Tibial nerve (tissue), 4 donors: Measurements from ENCODE around the gene TSC22D1. TPM values are rescaled to one million over a fixed set of nuclear protein-coding genes. Genes with fewer than 3 reads are reported as not detected.
A peak's percentile ranks its signal among the peaks of the same experiment; 100 is the strongest.

Experiments used
- DNase-seq, 2 donors: peaks; one replicate each; pipeline ENCODE4 v3.0.0-alpha.2; 2019; ENCODE audit warnings: low spot score in 2 of 2
- H3K27ac ChIP-seq, 4 donors: fragments of 200-600 bp; sonication (generic) in 3 of 4; one replicate each; pipeline ENCODE4 v1.5.1; 2017 to 2019; ENCODE audit warnings: mild to moderate bottlenecking in 1 of 4
- H3K27me3 ChIP-seq, 2 donors: fragments of 200-600 bp; sonication (generic) in 1 of 2; one replicate each; pipeline versions ENCODE4 v1.5.1 to v1.6.0; 2017 to 2019
- H3K36me3 ChIP-seq, 3 donors: fragments of 200-600 bp; sonication (generic); one replicate each; pipeline ENCODE4 v1.5.1; 2018 to 2019
- H3K4me1 ChIP-seq, 4 donors: fragments of 200-600 bp; sonication (generic) in 3 of 4; one replicate each; pipeline ENCODE4 v1.5.1; 2017 to 2019
- H3K4me3 ChIP-seq, 4 donors: fragments of 200-600 bp; sonication (generic) in 3 of 4; one replicate each; pipeline ENCODE4 v1.5.1; 2017 to 2019; ENCODE audit warnings: mild to moderate bottlenecking in 1 of 4, moderate library complexity in 1 of 4
- H3K9me3 ChIP-seq, 4 donors: fragments of 200-600 bp; sonication (generic) in 3 of 4; one replicate each; pipeline ENCODE4 v1.5.1; 2017 to 2019
- EP300 ChIP-seq, 2 donors: sonication (generic); formaldehyde crosslinking; IDR thresholded peaks; one replicate each; pipeline ENCODE4 v1.6.1; 2017; ENCODE audit warnings: antibody characterized with exemption in 2 of 2, mild to moderate bottlenecking in 1 of 2
- POLR2A ChIP-seq, 2 donors: fragments of 450-650 bp; IDR thresholded peaks; one replicate each; pipeline ENCODE4 v1.6.1; 2017; ENCODE audit warnings: antibody characterized with exemption in 2 of 2, mild to moderate bottlenecking in 2 of 2, moderate library complexity in 2 of 2
- WGBS, 2 donors: methylation state at CpG; one replicate each; pipeline ENCODE4 v1.1.5; 2018; 5-methylcytosine and 5-hydroxymethylcytosine counted together
- total RNA-seq, 4 donors: library from RNA; depleted of rRNA; stranded (reverse); fragments of >200 nt; gene quantifications; one replicate each; pipeline ENCODE4 v1.1.0, GENCODE V29; 2016
- TF ChIP-seq, protein P1 (sequence below), 5 experiments: fragments of 200-600 bp in 3 of 5; fragments of 450-650 bp in 2 of 5; sonication (generic) in 3 of 5; IDR thresholded peaks; one replicate each; pipeline ENCODE4 v1.5.1; 2016 to 2019; ENCODE audit warnings: antibody characterized with exemption in 5 of 5, mild to moderate bottlenecking in 3 of 5, moderate library complexity in 2 of 5

TSC22D1 gene
- total RNA-seq, 4 donors from 2014 or later, result 203 to 334 (median 213) TPM

DNA sequence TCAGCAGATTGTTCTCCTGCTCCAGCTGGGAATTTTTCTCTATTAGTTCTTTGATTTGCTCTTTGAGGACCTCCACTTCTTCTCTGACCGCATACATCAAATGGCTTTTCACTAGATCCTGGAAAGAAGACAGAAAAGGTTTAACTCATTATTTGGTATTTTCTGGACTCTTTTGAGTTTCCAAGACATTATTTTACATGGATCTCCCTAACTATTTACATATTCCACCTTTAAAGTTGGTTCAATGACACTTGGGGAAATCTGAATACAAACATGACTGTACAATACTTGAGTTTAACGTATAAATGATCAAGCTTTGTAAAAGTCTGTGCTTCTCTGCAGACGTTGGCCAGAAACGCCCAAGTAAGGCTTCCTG, 141.4 kb downstream of the TSC22D1 start:
- 8 to 11% methylated on average over 4 of the region's 4 CpGs for WGBS, 2 donors
- TF ChIP-seq, protein P1, sequence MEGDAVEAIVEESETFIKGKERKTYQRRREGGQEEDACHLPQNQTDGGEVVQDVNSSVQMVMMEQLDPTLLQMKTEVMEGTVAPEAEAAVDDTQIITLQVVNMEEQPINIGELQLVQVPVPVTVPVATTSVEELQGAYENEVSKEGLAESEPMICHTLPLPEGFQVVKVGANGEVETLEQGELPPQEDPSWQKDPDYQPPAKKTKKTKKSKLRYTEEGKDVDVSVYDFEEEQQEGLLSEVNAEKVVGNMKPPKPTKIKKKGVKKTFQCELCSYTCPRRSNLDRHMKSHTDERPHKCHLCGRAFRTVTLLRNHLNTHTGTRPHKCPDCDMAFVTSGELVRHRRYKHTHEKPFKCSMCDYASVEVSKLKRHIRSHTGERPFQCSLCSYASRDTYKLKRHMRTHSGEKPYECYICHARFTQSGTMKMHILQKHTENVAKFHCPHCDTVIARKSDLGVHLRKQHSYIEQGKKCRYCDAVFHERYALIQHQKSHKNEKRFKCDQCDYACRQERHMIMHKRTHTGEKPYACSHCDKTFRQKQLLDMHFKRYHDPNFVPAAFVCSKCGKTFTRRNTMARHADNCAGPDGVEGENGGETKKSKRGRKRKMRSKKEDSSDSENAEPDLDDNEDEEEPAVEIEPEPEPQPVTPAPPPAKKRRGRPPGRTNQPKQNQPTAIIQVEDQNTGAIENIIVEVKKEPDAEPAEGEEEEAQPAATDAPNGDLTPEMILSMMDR (IDR thresholded peaks at IDR 0.05), result no peak
- TF ChIP-seq EP300 (IDR thresholded peaks at IDR 0.05), result no peak
- no peak for TF ChIP-seq POLR2A (IDR thresholded peaks at IDR 0.05)

DNA sequence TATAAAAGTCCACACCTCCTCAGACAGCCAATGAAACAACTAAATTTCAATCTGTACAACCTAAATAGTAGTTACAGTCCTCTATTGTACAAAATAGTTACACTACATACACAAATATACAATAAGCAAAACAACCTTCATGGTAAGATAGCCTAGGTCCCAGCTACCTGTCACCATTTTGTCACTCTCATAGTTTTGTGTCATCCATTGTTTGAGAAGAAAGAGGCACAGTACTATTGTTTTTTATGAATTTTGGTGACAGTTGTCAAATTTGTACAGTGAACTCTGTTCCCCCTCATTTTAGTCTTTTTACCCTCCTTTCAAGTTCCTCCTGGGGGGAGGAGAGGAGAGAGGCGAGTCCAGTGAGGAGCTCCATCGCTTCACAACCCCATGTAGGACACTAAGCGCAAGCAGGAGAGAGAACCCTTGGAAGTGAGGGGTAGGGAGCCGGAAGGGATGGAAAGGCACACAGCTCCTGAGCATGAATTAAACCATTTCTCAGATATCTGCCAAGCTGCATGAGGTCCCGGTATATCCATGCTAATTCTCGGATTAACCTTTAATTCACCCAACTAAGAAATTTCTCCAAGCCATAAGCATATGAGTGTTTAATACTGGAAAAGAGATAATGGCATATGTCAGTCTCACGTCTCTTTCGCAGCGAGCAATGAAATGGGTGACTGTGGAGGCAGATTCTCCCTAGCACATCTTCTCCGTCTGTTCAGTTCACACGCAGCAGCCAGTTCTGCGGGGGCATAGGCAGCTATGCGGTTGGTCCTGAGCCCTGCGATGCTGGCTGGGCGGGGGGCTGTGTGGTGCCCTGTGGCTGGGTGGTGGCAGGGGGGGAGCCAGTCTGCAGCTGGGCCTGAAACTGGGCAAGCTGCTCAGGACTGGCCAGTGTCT, 142.0 kb downstream of the TSC22D1 start:
- TF ChIP-seq POLR2A (IDR thresholded peaks at IDR 0.05), result no peak
- TF ChIP-seq, protein P1 (IDR thresholded peaks at IDR 0.05), result no peak
- TF ChIP-seq EP300 (IDR thresholded peaks at IDR 0.05), result no peak
- Histone ChIP-seq H3K9me3 (no peaks in the 10 kb centered on the region), H3K4me1 (peaks cover 0 to 45% (median 3%) of the 10 kb centered on the region in 4 donors), H3K36me3 (peaks cover 0 to 20% (median 0%) of the 10 kb centered on the region in 3 donors), H3K27ac (peak overlapping the region; percentile 91 to 99 (median 98)), H3K4me3 (peak overlapping the region; percentile 65 to 88 (median 76)), H3K27me3 (no peaks in the 10 kb centered on the region)
- DNase-seq, result no peak
- WGBS, 2 donors, result 76 to 79% methylated on average over 15 of the region's 15 CpGs

More for the DNA sequence above, 141.4 kb downstream of the TSC22D1 start:
- peaks cover 0 to 45% (median 3%) of the 10 kb centered on the region in 4 donors for H3K4me1 ChIP-seq
- H3K27me3 ChIP-seq, result no peaks in the 10 kb centered on the region
- H3K36me3 ChIP-seq, result peaks cover 0 to 20% (median 0%) of the 10 kb centered on the region in 3 donors
- no peaks in the 10 kb centered on the region for H3K9me3 ChIP-seq
- H3K4me3 ChIP-seq, result peak overlapping the region; percentile 65 to 88 (median 76)
- no peak for DNase-seq
- peak overlapping the region; percentile 91 to 99 (median 98) for H3K27ac ChIP-seq

DNA sequence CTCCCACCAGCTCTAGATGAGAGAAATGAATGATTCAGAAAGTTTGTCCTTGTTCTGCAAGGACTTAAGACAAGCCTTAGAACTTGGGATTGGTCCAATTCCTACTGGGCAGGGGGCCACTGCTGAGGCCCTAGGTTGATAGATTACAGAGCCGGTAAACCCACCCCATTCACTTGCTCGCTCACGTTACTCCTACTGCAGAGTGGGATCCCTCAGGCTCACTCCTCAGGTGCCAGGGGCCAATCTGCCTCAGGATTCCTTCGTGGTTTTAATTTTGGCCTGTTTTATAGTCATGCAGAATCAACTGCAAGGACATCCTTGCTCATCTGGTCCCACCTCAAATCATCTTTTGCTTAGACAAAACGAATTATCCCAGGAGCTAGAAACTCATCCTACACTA, 143.5 kb downstream of the TSC22D1 start:
- no peaks in the 10 kb centered on the region for H3K9me3 ChIP-seq
- 64 to 75% methylated on average over 5 of the region's 5 CpGs for WGBS, 2 donors
- no peaks in the 10 kb centered on the region for H3K27me3 ChIP-seq
- DNase-seq, result no peak
- H3K4me3 ChIP-seq, result peak overlapping the region in 3 of 4 donors; percentile 3 to 88 (median 65)
- peaks cover 0 to 20% (median 0%) of the 10 kb centered on the region in 3 donors for H3K36me3 ChIP-seq
- peak overlapping the region in 3 of 4 donors; percentile 96 to 99 (median 99) for H3K27ac ChIP-seq
- TF ChIP-seq EP300 (IDR thresholded peaks at IDR 0.05) (no peak), POLR2A (IDR thresholded peaks at IDR 0.05) (no peak)
- TF ChIP-seq, protein P1 (IDR thresholded peaks at IDR 0.05), result no peak
- H3K4me1 ChIP-seq, result peaks cover 0 to 39% (median 3%) of the 10 kb centered on the region in 4 donors

DNA sequence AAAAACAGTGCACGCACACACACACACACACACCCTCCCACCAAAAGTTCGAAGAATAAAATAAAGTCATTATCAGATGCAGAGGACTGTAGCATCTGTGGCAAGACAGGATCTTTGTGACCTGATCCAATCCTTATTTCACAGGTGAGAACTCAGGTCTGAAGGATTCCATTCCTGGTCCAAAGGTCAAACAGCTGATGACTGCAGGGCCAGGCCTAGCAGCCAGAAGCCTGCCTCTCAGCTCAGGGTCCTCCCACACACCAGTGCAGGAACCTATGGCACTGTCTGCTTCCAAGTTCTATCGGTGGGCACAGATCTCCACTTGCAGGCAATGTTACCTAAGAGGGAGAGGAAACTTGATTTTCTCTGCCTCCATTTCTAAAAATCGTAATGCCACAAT, 145.0 kb downstream of the TSC22D1 start:
- Histone ChIP-seq H3K36me3 (peaks cover 0 to 20% (median 0%) of the 10 kb centered on the region in 3 donors), H3K27ac (peak overlapping the region in 1 of 4 donors; percentile 96), H3K9me3 (no peaks in the 10 kb centered on the region), H3K4me3 (no peak overlapping the region), H3K27me3 (no peaks in the 10 kb centered on the region), H3K4me1 (peaks cover 0 to 35% (median 3%) of the 10 kb centered on the region in 4 donors)
- TF ChIP-seq POLR2A (IDR thresholded peaks at IDR 0.05), result no peak
- TF ChIP-seq EP300 (IDR thresholded peaks at IDR 0.05), result no peak
- TF ChIP-seq, protein P1 (IDR thresholded peaks at IDR 0.05), result no peak
- DNase-seq, result no peak
- WGBS, 2 donors, result 66 to 77% methylated on average over 4 of the region's 4 CpGs

DNA sequence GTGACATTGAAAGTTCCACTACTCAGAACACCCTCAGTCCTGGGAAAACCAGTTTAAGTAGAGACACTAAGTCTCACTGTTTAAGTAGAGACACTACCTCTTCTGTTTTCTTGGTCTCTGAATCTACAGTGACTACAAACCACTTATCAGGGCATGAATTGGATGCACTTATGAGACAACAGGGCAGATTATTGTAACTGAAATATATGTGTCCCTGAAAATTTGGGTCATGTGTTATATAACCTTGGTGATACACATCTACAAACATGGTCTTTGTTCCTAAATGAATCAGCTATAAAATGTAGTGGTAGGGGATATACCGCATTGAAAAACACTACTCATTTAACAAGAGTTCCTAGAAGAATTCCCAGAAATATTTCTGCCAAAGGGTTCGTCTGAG, 146.8 kb downstream of the TSC22D1 start:
- 40 to 44% methylated on average over 2 of the region's 2 CpGs for WGBS, 2 donors
- no peak overlapping the region for H3K4me3 ChIP-seq

More for the DNA sequence above, 146.8 kb downstream of the TSC22D1 start:
- DNase-seq, result no peak
- Histone ChIP-seq H3K27me3 (no peaks in the 10 kb centered on the region), H3K36me3 (peaks cover 0 to 15% (median 0%) of the 10 kb centered on the region in 3 donors), H3K9me3 (no peaks in the 10 kb centered on the region), H3K4me1 (peaks cover 0 to 29% (median 1%) of the 10 kb centered on the region in 4 donors), H3K27ac (no peak overlapping the region)
- TF ChIP-seq, protein P1 (IDR thresholded peaks at IDR 0.05), result no peak
- TF ChIP-seq POLR2A (IDR thresholded peaks at IDR 0.05), result no peak
- TF ChIP-seq EP300 (IDR thresholded peaks at IDR 0.05), result no peak
